Measurements from ENCODE around the gene SRSF5.
"Not testable (repeated sequence)": the region's sequence is repeated elsewhere in the genome, so short reads cannot be mapped to it uniquely, and the experiment has no call there.

The SRSF5 gene

GRCh38 chr14:69804902-69805301 is 38.0 kb downstream of the SRSF5 start:
- no peak overlapping the region for H3K27ac ChIP-seq
- no peaks in the 10 kb centered on the region for H3K9me3 ChIP-seq (ENCODE audit: low read depth, low read length)
- TF ChIP-seq EZH2 (IDR thresholded peaks at IDR 0.05) (no peak), FOXP2 (optimal IDR thresholded peaks at IDR 0.05; ENCODE audit: control extremely low read depth, extremely low read length, insufficient read depth) (no peak), POLR2AphosphoS5 (IDR thresholded peaks at IDR 0.05; ENCODE audit: borderline replicate concordance, low read depth, low read length) (no peak)
- DNase-seq (ENCODE audit: low read depth, low spot score), result no peak
- no peak overlapping the region for H3K4me3 ChIP-seq
- H3K9ac ChIP-seq (ENCODE audit: insufficient read length), result no peak overlapping the region
- H3K36me3 ChIP-seq (ENCODE audit: insufficient read depth, low read length), result no peaks in the 10 kb centered on the region

DNA sequence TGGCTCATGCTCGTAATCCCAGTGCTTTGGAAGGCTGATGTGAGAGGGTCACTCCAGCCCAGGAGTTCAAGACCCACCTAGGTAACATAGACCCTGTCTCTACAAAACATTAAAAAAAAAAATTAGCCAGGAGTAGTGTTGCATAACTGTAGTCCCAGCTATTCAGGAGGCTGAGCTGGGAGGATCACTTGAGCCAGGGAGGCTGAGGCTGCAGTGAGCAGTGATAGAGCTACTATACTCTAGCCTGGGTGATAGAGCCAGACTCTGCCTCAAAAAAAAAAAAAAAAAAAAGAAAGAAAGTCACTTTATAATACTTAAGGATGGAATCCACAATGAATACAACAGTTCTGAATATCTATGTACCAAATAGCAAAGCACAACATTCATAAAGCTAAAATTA is 40.2 kb downstream of the SRSF5 start:
- no peak overlapping the region for H3K27ac ChIP-seq
- H3K36me3 ChIP-seq (ENCODE audit: insufficient read depth, low read length), result no peaks in the 10 kb centered on the region
- TF ChIP-seq FOXP2 (optimal IDR thresholded peaks at IDR 0.05; ENCODE audit: control extremely low read depth, extremely low read length, insufficient read depth) (no peak), POLR2AphosphoS5 (IDR thresholded peaks at IDR 0.05; ENCODE audit: borderline replicate concordance, low read depth, low read length) (no peak), EZH2 (IDR thresholded peaks at IDR 0.05) (no peak)
- no peak overlapping the region for H3K4me3 ChIP-seq
- H3K9ac ChIP-seq (ENCODE audit: insufficient read length), result no peak overlapping the region
- H3K9me3 ChIP-seq (ENCODE audit: low read depth, low read length), result no peaks in the 10 kb centered on the region
- no peak for DNase-seq (ENCODE audit: low read depth, low spot score)

DNA sequence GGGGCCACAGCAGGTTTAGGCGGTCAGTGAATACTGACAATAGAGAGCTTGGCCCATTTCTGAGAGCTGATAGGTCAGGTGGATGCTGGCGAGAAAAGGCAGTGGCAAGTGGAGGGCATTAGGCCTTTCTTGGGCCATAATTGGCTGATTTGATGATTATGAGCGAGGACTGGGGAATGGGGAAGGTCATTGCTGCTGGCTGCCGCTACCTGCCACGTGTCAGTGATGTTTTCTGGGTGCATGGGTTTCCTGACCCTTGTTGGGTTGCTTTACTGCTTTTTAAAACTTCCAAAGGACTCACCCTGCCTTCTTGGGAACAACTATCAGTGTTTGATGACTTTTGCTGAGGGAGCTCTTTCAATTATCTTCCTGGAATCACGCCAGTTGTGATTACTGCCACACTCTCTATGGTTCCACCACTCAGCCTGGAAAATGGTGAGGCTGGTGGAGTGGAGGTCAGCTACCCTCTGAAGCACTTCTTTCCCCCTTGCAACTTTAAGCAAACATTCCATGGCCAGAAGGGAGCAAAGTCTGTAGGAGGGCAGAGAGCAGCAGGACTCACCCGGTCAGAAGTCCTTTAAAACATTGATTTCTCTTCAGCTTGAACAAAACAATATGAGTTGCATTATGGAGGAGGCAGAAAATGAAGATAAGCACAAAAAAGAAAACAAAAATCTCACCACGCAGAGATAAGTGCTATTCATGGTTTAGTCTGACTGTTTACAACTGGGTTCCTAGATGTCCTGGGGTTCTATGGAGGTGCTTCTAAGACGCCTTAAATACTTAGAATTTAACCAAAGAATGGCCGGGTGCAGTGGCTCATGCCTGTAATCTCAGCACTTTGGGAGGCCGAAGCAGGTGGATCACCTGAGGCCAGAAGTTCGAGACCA is 42.2 kb downstream of the SRSF5 start:
- H3K9ac ChIP-seq (ENCODE audit: insufficient read length), result no peak overlapping the region
- H3K36me3 ChIP-seq (ENCODE audit: insufficient read depth, low read length), result no peaks in the 10 kb centered on the region
- H3K9me3 ChIP-seq (ENCODE audit: low read depth, low read length), result no peaks in the 10 kb centered on the region
- TF ChIP-seq EZH2 (IDR thresholded peaks at IDR 0.05) (no peak), FOXP2 (optimal IDR thresholded peaks at IDR 0.05; ENCODE audit: control extremely low read depth, extremely low read length, insufficient read depth) (no peak), POLR2AphosphoS5 (IDR thresholded peaks at IDR 0.05; ENCODE audit: borderline replicate concordance, low read depth, low read length) (no peak)
- no peak overlapping the region for H3K4me3 ChIP-seq
- no peak for DNase-seq (ENCODE audit: low read depth, low spot score)
- no peak overlapping the region for H3K27ac ChIP-seq

DNA sequence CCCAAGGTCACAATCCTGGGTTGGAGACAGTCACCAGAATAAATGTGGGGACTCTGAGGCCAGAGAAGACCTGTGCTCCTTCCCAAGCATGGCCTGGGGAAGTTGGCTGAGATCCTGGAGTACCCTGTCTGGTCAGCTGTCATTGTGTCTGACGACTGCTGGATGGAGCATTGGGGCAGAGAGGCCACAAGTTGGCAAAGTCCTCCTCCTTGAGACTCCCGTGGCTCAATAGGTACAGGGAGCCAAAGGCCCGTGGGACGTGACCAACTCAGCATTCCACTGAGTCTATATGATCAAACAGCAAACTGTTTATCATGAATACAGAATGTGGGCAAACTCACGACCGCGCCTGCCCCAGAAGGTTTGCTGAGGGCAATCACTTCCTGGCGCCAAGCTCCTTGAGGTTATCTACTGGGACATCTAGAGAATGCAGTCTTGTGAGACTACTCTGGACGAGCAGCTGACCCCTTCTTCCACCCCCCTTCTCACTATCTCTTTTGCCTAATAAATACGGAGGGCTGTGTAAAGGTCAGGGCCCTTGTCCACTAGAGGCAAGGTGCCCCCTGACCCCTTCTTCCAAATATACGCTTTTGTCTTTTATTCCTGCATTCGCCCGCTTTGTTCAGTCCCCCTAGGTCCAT is 44.4 kb downstream of the SRSF5 start:
- DNase-seq (ENCODE audit: low read depth, low spot score), result no peak
- H3K4me3 ChIP-seq, result no peak overlapping the region
- H3K36me3 ChIP-seq (ENCODE audit: insufficient read depth, low read length), result no peaks in the 10 kb centered on the region
- no peak overlapping the region for H3K27ac ChIP-seq
- TF ChIP-seq EZH2 (IDR thresholded peaks at IDR 0.05) (no peak), FOXP2 (optimal IDR thresholded peaks at IDR 0.05; ENCODE audit: control extremely low read depth, extremely low read length, insufficient read depth) (no peak), POLR2AphosphoS5 (IDR thresholded peaks at IDR 0.05; ENCODE audit: borderline replicate concordance, low read depth, low read length) (no peak)
- no peaks in the 10 kb centered on the region for H3K9me3 ChIP-seq (ENCODE audit: low read depth, low read length)
- H3K9ac ChIP-seq (ENCODE audit: insufficient read length), result no peak overlapping the region

DNA sequence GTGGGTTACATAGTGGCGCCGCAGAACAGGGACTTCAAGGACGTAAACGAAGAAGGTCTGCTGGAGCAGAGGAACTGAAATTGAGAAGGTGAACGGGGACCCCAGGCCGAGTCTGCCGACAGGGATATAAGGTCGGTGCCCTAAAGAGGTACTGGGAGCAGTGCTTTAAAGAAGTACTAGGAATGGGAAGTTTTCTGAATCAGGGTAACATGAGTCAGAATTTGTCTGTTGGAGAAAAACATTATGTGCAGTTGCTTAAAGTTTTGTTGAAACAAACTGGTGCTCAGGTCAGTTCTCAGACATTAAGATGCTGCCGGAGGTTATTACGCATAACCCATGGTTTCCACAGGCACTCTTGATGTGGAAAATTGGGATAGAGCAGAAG is 44.9 kb downstream of the SRSF5 start:
- no peak overlapping the region for H3K4me3 ChIP-seq
- no peak overlapping the region for H3K9ac ChIP-seq (ENCODE audit: insufficient read length)
- no peaks in the 10 kb centered on the region for H3K36me3 ChIP-seq (ENCODE audit: insufficient read depth, low read length)
- no peak for TF ChIP-seq POLR2AphosphoS5 (IDR thresholded peaks at IDR 0.05; ENCODE audit: borderline replicate concordance, low read depth, low read length)
- no peak for TF ChIP-seq EZH2 (IDR thresholded peaks at IDR 0.05)
- TF ChIP-seq FOXP2 (optimal IDR thresholded peaks at IDR 0.05; ENCODE audit: control extremely low read depth, extremely low read length, insufficient read depth), result no peak
- no peak for DNase-seq (ENCODE audit: low read depth, low spot score)
- no peaks in the 10 kb centered on the region for H3K9me3 ChIP-seq (ENCODE audit: low read depth, low read length)
- H3K27ac ChIP-seq, result no peak overlapping the region

DNA sequence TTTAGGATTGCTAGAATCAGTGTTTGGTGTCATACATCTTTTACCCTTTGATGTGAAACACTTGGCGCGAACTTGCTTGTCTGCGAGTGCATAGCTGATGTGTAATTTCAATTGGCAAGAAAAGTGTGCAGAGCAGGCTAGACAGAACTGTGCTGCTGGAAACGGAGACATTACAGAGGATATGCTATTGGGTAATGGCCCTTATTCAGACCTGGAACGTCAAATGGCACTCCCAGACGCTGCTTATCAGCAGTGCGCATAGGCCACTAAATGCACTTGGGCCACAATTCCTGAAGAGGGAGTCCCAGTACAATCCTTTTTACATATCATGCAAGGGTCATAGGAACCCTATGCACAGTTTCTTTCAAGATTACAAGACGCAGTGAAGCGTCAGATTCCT is 45.8 kb downstream of the SRSF5 start:
- no peak overlapping the region for H3K4me3 ChIP-seq
- no peak for DNase-seq (ENCODE audit: low read depth, low spot score)
- H3K9ac ChIP-seq (ENCODE audit: insufficient read length), result no peak overlapping the region
- H3K36me3 ChIP-seq (ENCODE audit: insufficient read depth, low read length), result no peaks in the 10 kb centered on the region
- H3K27ac ChIP-seq, result no peak overlapping the region
- no peaks in the 10 kb centered on the region for H3K9me3 ChIP-seq (ENCODE audit: low read depth, low read length)
- TF ChIP-seq EZH2 (IDR thresholded peaks at IDR 0.05) (no peak), POLR2AphosphoS5 (IDR thresholded peaks at IDR 0.05; ENCODE audit: borderline replicate concordance, low read depth, low read length) (no peak), FOXP2 (optimal IDR thresholded peaks at IDR 0.05; ENCODE audit: control extremely low read depth, extremely low read length, insufficient read depth) (no peak)

DNA sequence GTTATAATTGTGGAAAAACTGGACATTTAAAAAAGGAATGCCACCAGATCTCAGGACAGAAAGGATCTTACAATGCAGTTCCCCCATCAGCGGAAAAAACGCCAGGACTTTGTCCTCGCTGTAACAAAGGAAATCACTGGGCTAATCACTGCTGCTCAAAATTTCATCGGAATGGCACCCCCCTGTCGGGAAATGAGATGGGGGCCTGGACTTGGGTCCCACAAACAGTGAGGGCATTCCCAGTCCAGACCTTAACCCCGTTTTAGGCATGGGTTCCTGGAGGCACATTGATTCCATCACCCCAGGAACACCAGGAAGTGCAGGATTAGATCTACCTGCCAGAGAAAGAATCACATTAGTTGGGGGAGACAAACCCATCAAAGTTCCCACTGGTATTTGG is 46.4 kb downstream of the SRSF5 start:
- not testable (repeated sequence) for DNase-seq (ENCODE audit: low read depth, low spot score); H3K4me3 ChIP-seq; H3K9me3 ChIP-seq (ENCODE audit: low read depth, low read length); H3K36me3 ChIP-seq (ENCODE audit: insufficient read depth, low read length); H3K27ac ChIP-seq; H3K9ac ChIP-seq (ENCODE audit: insufficient read length)

GRCh38 chr14:69814397-69814796 is 47.5 kb downstream of the SRSF5 start:
- no peak for DNase-seq (ENCODE audit: low read depth, low spot score)
- H3K36me3 ChIP-seq (ENCODE audit: insufficient read depth, low read length), result no peaks in the 10 kb centered on the region
- H3K4me3 ChIP-seq, result no peak overlapping the region
- no peaks in the 10 kb centered on the region for H3K9me3 ChIP-seq (ENCODE audit: low read depth, low read length)
- no peak overlapping the region for H3K27ac ChIP-seq
- TF ChIP-seq FOXP2 (optimal IDR thresholded peaks at IDR 0.05; ENCODE audit: control extremely low read depth, extremely low read length, insufficient read depth), result no peak
- no peak for TF ChIP-seq POLR2AphosphoS5 (IDR thresholded peaks at IDR 0.05; ENCODE audit: borderline replicate concordance, low read depth, low read length)
- no peak for TF ChIP-seq EZH2 (IDR thresholded peaks at IDR 0.05)
- H3K9ac ChIP-seq (ENCODE audit: insufficient read length), result no peak overlapping the region
